ENCODE measurements around the gene ALK. TPM values are rescaled to one million over a fixed set of nuclear protein-coding genes. Genes with fewer than 3 reads are reported as not detected.

The ALK gene
- total and polyA plus RNA-seq, 2 donors (not counting 1 experiment from before 2014, with no cell fraction given), result not detected

- H3K4me1 ChIP-seq (ENCODE audit: control insufficient read depth in 2 of 2, insufficient read depth in 2 of 2, low read length in 2 of 2), result no peaks in the 10 kb centered on the region
- Mint-ChIP-seq H3K27ac (no peak overlapping the region), H3K9me3 (ENCODE audit: insufficient read depth) (no peaks in the 10 kb centered on the region), H3K4me1 (no peaks in the 10 kb centered on the region), H3K27me3 (peaks cover 13% of the 10 kb centered on the region), H3K4me3 (no peak overlapping the region)
- ChIA-PET POLR2A (no interaction called here), CTCF (no interaction called here)
- H3K4me2 ChIP-seq (replicated peaks; ENCODE audit: low read depth, low read length, poor library complexity, severe bottlenecking), result no peak overlapping the region
- H3K36me3 ChIP-seq (replicated peaks in 1 of 2; ENCODE audit: control extremely low read depth in 1 of 2, control insufficient read depth in 1 of 2, extremely low read depth in 1 of 2, insufficient read depth in 2 of 2, low read length in 1 of 2), result no peaks in the 10 kb centered on the region
- WGBS (ENCODE audit: insufficient coverage), result 89% methylated on average over 6 of the region's 7 CpGs
- intact Hi-C loops (cut with micrococcal nuclease), result no loop called here
- H2AFZ ChIP-seq (ENCODE audit: insufficient read depth, low read depth, low read length, poor library complexity, severe bottlenecking), result no peak overlapping the region
- no peak overlapping the region for H3K9ac ChIP-seq (ENCODE audit: low read length)
- H3K79me2 ChIP-seq (ENCODE audit: control insufficient read depth, insufficient read depth, low read length), result no peaks in the 10 kb centered on the region
- H3K27ac ChIP-seq (ENCODE audit: low read length in 2 of 2), result no peak overlapping the region
- H3K4me3 ChIP-seq (ENCODE audit: control extremely low read depth in 1 of 5, extremely low read depth in 1 of 5, insufficient read depth in 1 of 5, low read depth in 2 of 5, low read length in 4 of 5), result no peak overlapping the region
- no peaks in the 10 kb centered on the region for H4K20me1 ChIP-seq (ENCODE audit: control insufficient read depth, insufficient read depth, low read length, poor library complexity, severe bottlenecking)
- ATAC-seq (ENCODE audit: low read depth) (no peak), DNase-seq (no peak)
- H3K9me3 ChIP-seq (ENCODE audit: control extremely low read depth in 1 of 3, control insufficient read depth in 2 of 3, insufficient read depth in 1 of 3, low read length in 2 of 3), result no peaks in the 10 kb centered on the region
- H3K27me3 ChIP-seq (replicated peaks in 1 of 4; ENCODE audit: control extremely low read depth in 1 of 4, control insufficient read depth in 3 of 4, insufficient read depth in 4 of 4, low read length in 3 of 4), result no peaks in the 10 kb centered on the region
- TF ChIP-seq CTCF (IDR thresholded peaks at IDR 0.05), result no peak
- TF ChIP-seq EZH2 (IDR thresholded peaks at IDR 0.05; ENCODE audit: borderline replicate concordance, insufficient read depth, low read depth, low read length, poor library complexity, severe bottlenecking), result no peak
These were observed 394.5 kb downstream of the ALK start for GRCh38 chr2:29526587-29527586.

GRCh38 chr2:29525921-29526320 is 395.5 kb downstream of the ALK start:
- H3K9ac ChIP-seq (ENCODE audit: low read length), result no peak overlapping the region
- no peaks in the 10 kb centered on the region for H3K36me3 ChIP-seq (replicated peaks in 1 of 2; ENCODE audit: control extremely low read depth in 1 of 2, control insufficient read depth in 1 of 2, extremely low read depth in 1 of 2, insufficient read depth in 2 of 2, low read length in 1 of 2)
- H3K9me3 Mint-ChIP-seq (ENCODE audit: insufficient read depth), result no peaks in the 10 kb centered on the region
- ChIA-PET POLR2A (no interaction called here), CTCF (no interaction called here)
- intact Hi-C loops (cut with micrococcal nuclease), result no loop called here
- DNase-seq (no peak), ATAC-seq (ENCODE audit: low read depth) (no peak)
- 84% methylated on average over 2 of the region's 2 CpGs for WGBS (ENCODE audit: insufficient coverage)
- no peak overlapping the region for H3K27ac ChIP-seq (ENCODE audit: low read length in 2 of 2)
- H2AFZ ChIP-seq (ENCODE audit: insufficient read depth, low read depth, low read length, poor library complexity, severe bottlenecking), result no peak overlapping the region
- H3K27me3 Mint-ChIP-seq, result peaks cover 6% of the 10 kb centered on the region
- H3K4me2 ChIP-seq (replicated peaks; ENCODE audit: low read depth, low read length, poor library complexity, severe bottlenecking), result no peak overlapping the region
- H3K27ac Mint-ChIP-seq, result no peak overlapping the region
- H3K4me3 ChIP-seq (ENCODE audit: control extremely low read depth in 1 of 5, extremely low read depth in 1 of 5, insufficient read depth in 1 of 5, low read depth in 2 of 5, low read length in 4 of 5), result no peak overlapping the region
- no peaks in the 10 kb centered on the region for H3K9me3 ChIP-seq (ENCODE audit: control extremely low read depth in 1 of 3, control insufficient read depth in 2 of 3, insufficient read depth in 1 of 3, low read length in 2 of 3)
- no peaks in the 10 kb centered on the region for H3K27me3 ChIP-seq (replicated peaks in 1 of 4; ENCODE audit: control extremely low read depth in 1 of 4, control insufficient read depth in 3 of 4, insufficient read depth in 4 of 4, low read length in 3 of 4)
- H4K20me1 ChIP-seq (ENCODE audit: control insufficient read depth, insufficient read depth, low read length, poor library complexity, severe bottlenecking), result no peaks in the 10 kb centered on the region
- H3K4me3 Mint-ChIP-seq, result no peak overlapping the region
- no peaks in the 10 kb centered on the region for H3K4me1 Mint-ChIP-seq
- H3K79me2 ChIP-seq (ENCODE audit: control insufficient read depth, insufficient read depth, low read length), result no peaks in the 10 kb centered on the region
- no peaks in the 10 kb centered on the region for H3K4me1 ChIP-seq (ENCODE audit: control insufficient read depth in 2 of 2, insufficient read depth in 2 of 2, low read length in 2 of 2)
- no peak for TF ChIP-seq CTCF (IDR thresholded peaks at IDR 0.05)
- TF ChIP-seq EZH2 (IDR thresholded peaks at IDR 0.05; ENCODE audit: borderline replicate concordance, insufficient read depth, low read depth, low read length, poor library complexity, severe bottlenecking), result no peak
